ENCODE results near the gene RPH3AL.

RPH3AL gene

DNA sequence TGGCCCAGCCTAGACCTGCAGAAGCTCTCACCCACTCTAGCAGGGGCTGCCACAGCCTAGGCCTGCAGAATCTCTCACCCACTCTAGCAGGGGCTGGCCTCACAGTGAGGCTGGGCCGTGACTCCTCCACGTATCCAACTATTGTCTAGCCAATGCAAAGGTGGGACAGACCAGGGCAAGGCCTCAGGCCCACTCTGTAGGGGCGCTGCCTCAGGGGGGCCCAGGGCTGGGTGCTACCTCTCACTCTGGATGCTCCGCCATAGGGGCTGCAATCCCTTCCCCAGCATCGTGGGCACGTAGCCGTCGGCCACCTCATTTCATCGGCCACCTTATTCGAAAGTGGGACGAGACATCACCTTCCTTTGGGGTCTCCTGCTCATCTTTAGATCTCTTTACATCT, 51.7 kb downstream of the RPH3AL start:
- DNase-seq (ENCODE audit: low spot score) = no peak

DNA sequence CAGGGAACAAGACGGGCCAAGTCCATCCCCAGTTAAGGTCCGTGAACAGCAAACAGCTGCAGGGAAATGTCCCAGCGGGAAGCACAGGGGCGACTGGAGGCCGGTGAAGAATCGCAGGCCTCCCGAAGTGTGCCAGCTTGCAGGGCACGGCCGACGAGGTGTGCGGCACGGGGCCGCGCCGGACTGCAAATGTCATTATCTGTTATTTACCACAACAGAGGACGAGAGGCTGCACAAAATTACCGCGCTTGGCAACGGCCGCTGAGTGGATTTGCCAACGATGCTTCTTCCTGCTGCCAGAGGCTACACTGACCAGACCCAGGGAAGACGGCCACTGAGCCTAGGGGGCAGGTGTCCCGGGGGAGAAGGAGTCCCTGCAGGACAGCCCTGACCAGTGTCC, 53.1 kb downstream of the RPH3AL start:
- no peak for DNase-seq (ENCODE audit: low spot score)

DNA sequence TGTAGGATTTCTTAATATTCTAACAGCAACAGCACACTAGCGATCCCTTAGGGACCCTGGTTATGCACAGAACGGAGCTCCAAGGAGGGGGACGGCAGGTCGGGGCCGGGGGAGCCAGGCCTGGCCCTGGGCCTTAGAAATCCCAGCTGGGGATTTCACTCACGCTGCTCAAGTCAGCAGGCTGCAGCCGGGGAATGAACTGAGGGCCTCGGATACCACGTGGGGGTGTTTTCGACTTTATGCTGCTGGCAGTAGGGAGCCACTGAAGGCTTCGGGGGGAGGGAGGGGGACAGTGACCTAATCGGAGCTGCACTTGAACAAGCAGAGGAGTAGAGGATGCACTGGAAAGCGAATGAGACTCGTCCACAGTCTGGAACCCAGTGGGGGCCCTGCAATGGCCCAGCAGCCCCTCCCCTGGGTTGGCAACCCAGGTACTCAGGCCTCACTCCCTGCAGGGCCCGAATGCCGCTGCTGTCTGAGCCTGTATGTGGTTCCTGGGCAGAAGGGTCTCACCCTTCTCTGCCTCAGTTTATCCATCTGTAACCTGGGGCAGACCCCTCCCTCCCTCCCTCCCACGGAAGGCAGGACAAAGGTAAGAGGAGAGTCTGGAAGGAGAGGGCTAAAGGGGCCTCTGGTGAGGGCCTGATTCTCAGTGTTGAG, 53.7 kb downstream of the RPH3AL start:
- no peak for DNase-seq (ENCODE audit: low spot score)

DNA sequence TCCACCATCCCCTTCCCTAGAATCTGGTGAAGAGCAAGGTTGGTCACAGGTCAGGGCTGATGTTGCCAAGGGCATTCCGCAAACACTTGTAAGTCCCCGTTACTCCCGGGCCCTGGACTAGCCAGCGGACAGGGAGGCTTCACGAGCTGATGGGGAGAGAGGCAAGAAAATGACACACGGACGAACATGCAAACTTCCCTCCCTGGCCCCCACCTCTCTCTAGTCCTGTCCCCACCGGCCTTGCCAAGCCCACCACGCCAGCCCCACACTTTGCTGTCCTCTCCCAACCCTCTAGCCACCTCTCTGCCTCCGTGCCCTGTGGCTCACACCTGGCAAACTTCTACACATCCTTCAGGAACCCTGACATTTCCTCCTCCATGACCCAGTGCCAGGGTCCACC, 54.8 kb downstream of the RPH3AL start:
- DNase-seq (ENCODE audit: low spot score) = no peak

DNA sequence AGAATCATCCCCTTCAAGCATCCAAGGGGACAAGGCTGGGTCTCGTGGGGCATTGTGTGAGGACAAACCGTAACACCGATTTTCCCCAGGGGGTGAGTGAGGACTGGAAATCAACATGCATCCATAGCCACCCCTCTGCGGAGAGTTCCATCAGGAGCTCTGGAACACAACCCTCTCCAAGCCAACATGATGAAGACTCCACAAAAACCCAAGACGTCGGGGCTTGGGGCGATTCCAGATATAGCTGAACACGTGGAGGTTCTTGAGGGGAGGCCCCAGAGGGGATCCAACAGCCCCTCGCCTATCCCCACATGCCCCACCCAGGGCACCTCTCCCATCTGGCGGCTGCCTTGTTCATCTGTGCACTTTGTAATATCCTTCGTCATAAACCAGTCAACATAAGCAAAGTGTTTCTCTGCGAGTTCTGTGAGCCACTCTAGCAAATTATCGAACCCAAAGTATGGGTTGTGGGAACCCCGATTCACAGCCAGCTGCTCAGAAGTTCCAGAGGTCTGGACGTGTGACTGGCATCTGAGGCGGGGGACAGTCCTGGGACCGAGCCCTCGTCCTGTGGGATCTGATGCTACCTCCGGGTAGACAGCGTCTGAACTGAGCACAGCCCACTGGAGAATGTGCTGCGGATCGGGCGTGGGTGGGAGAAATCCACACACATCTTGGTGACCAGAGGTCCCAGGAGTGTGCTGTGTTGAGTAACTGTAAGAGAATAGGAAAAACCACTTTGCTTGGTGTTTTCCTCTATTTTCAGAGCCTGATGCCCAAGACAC, 55.5 kb downstream of the RPH3AL start:
- DNase-seq (ENCODE audit: low spot score) = no peak

DNA sequence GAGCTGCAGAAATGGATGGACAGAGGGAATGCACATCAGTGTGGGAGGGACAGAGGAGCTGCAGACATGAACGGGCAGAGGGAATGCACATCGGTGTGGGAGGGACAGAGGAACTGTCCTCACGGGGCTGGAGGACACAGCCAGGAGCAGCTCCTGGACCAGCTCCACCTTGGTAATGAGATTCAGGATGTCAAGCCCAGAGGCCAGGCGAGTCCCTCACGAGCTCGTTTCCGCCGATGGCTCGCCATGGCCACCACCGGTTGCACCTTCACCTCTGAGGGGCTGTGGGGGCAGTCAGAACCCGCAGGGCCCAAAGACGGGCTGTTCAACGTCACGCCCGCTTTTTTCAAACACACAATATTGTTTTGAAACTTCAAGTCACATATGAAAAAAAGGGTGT, 56.2 kb downstream of the RPH3AL start:
- no peak for DNase-seq (ENCODE audit: low spot score)

DNA sequence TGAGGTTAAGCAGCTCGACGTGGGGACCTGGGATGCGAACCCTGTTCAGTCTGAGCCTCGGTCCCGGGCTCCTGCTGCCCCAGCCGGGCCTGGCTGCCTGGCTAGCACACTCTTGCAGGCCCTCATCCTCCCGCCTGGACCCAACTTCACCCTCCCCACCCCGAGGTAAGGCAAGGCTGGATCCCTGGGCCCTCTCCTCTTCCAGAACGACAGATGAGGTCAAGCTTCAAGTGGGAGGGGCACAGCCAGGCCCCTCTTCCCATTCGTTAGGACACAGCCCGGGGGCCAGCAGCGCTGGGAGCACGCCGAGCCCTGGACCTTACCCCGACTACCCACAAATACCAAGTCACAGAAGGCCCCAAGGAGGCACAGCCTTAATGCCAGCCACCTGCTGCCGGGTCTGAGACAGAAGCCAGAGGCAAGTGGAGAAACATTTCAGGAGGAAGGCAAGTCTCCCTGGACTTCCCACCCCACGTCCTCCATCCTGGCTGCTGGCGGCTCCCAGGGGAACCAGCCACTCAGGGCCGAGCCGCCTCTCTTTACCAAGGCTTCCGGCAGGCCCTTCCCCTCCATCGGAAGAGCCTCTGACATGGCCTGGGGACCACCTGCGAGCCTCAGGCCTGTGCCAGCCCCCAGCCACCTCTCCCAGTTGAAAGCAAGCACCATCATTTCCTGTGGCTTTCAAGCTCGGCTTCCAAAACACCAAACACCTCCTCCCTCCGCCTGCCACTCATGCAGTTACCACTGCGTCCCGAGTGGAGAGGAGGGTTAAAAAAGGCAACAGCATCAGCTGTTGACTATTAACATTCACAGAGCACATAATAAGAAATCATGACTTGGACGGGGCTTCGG, 59.9 kb downstream of the RPH3AL start:
- no peak for DNase-seq (ENCODE audit: low spot score)

DNA sequence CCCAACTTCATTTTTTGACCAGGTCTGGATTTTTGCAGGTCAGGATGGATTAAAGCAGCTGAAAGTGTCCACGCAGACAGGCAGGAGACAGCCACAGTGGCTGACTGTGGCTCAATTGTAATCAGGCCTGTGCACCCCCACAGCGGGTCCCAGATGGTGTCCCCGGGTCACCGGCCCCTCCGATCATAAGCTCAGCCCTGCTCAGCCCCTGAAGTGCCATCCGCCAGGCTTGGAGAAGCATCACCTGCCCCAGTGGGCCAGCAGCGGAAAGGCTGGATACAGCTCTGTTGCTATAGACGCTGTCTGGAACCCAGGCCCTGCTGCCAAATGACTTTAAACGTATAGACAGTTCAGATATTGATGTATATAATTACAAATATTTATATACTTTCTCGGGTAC, 60.6 kb downstream of the RPH3AL start:
- no peak for DNase-seq (ENCODE audit: low spot score)

DNA sequence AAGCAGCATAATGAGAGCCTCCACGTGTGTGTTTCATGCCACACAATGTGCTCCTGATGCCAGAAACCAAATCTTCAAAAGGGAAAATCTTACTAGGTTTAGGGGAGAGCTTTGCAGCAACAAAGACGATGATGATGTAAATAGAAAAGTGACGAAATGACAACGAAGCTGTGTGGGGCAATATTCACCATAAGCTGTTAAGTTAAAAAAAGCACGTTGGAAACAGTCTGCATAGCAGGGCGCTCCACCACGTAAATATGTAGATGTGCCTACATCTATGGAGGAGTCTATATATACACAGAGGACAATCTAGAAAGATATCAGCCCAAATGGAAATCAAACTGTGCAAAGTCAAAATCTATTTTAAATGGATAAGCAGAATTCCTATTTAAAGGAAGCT, 61.0 kb downstream of the RPH3AL start:
- DNase-seq (ENCODE audit: low spot score) = no peak

DNA sequence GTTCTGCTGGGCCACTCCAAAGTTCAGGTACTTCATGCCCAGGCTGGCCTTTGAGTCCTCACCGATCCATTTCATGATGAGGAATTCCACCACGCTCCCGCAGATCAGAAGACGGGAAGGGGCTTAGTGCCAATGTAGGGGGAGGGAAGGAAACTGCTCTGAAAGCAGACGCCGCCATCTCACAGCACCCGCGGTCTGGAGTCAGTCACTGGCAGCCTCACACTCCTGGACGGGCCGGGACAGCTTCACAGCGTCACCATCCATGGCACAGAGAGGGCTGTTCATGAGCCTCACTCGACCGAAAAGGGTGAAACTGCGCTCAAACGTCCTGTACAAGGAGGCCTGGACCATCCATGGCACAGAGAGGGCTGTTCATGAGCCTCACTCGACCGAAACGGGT, 62.0 kb downstream of the RPH3AL start:
- DNase-seq (ENCODE audit: low spot score) = no peak

DNA sequence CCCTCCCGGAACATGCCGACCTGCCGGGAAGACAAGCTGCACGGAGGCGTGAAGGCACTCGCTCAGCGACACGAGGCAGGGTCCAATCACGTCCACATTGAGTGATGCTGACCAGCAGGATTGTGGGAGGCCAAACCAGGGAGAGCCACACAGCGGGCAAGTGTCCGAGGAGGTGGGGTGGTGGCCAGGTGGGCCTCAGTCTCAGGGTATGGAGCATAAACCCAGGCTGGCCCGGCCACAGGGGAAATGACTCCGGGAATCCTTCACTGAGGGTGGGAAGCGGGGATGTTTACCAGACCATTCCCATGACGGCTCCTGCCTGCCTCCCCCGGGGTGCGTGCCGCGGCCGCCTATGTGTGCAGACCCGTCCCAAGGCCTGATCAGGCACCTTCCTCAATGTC, 62.5 kb downstream of the RPH3AL start:
- DNase-seq (ENCODE audit: low spot score) = no peak

DNA sequence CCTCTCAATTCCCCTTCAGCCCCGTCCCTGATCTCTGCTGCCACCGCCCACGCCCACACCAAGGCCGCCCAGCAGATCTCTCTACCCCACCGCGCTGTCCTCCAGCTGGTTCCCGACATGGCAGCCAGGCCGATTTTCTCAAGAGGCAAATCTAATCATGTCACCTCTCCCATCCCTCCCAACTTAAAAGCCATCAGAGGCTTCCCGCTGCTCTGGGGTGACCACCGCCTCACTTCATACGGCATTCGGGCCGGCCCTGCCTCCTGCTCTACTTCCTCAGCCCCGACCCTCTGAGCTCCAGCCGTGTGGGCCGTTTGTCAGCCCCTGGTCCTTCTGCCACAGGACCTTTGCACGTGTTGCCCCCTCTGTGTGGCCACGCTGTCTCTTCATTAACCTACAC, 63.2 kb downstream of the RPH3AL start:
- DNase-seq (ENCODE audit: low spot score) = no peak

DNA sequence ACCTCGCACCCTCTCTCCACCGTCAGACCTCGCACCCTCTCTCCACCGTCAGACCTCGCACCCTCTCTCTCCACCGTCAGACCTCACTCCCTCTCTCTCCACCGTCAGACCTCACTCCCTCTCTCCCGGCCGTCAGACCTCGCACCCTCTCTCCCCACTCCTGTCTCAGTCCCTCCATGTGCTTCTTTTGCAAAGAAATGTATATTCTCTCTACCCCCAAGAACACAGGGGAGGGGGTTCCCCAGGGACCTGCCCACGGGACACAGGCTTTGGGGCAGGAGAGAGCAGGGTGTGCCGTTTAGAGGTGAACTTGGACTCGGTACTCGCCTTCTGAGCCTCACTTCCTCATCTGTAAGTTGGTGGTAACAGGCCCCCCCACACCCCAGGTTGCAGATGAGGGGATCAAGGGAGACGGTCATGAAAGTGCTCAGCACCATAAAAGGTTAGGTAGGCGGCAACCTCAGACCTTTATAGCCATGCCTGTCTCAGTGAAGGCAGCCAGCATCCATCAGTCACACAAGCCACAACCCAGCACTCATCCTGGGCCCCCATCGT, 63.7 kb downstream of the RPH3AL start:
- no peak for DNase-seq (ENCODE audit: low spot score)

DNA sequence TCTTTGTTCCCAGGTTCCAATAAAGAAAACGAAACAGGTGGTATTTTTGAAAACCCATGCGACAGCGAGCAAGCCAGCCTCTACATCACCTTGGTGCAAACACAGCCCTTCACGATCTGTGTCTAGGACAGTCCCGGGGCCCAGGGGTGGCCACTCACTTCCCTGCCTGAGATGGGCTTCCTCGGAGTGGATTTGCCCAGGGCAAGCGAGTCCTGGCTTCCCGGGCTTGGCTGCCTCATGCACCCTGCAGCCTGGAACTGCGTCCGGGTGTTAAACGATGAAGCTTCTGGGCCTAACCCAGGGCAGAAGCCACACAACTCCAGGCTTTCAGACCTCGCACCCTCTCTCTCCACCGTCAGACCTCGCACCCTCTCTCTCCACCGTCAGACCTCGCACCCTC, 66.0 kb downstream of the RPH3AL start:
- DNase-seq (ENCODE audit: low spot score) = no peak

DNA sequence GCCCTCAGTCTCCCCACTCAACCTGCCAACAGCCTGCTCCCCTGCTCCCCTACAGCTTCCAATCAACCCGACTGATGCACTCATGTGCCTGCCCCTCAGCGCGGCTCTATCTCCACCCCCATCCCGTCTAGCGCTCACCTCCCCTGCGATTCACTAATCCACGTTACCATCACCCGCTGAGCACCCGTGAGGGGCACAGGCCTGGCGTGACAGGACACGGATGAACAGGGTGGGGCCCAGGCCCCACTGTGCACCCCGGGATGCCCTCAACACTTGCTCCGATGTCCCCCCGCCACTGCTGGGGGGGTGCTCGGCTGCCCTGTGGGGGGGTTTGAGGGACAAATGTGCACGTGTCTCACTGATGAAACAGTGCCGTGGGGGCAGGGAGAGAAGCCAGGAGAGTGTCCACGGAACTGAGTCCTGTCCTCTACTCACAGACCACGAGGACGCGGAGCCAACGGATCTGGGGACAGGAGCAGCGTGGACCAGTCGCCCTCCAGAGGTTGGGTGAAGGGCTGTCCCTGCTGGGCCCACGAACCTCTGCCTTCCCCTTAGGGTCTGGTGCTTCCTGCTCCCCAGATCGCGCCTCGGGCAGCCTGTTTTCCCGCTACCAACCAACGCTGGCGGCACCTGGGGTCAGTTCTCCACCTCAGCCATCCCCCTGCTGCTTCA, 66.7 kb downstream of the RPH3AL start:
- DNase-seq (ENCODE audit: low spot score) = no peak

DNA sequence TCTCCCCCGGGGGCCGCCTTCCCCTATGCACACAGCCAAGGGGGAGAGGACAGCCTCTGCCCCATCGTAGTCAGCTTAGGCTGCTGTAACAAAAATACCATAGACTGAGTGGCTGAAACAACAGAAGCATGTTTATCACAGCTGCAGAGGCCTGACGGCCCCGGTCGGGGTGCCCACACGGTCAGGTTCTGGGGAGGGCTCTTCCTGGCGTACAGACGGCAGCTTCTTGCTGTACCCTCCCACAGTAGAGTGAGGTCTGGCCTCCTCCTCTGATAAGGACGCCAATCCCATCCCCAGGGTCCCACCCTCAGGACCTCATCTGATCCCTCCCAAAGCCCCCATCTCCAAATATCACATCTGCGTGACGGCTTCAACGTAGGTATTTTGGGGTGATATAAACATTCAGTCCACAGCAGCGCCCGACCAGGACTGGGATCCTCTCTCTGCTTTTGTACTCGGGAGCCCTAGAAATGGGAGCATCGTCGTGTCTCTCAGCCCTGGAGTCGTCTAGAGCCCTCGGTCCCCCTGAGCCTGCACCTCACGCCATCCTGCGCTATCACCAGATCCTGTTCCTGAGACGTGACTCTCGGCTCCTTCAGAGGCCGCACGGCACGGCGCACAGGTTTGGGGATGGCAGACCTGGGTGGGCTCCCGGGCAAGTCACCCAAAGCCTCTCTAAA, 67.8 kb downstream of the RPH3AL start:
- no peak for DNase-seq (ENCODE audit: low spot score)

DNA sequence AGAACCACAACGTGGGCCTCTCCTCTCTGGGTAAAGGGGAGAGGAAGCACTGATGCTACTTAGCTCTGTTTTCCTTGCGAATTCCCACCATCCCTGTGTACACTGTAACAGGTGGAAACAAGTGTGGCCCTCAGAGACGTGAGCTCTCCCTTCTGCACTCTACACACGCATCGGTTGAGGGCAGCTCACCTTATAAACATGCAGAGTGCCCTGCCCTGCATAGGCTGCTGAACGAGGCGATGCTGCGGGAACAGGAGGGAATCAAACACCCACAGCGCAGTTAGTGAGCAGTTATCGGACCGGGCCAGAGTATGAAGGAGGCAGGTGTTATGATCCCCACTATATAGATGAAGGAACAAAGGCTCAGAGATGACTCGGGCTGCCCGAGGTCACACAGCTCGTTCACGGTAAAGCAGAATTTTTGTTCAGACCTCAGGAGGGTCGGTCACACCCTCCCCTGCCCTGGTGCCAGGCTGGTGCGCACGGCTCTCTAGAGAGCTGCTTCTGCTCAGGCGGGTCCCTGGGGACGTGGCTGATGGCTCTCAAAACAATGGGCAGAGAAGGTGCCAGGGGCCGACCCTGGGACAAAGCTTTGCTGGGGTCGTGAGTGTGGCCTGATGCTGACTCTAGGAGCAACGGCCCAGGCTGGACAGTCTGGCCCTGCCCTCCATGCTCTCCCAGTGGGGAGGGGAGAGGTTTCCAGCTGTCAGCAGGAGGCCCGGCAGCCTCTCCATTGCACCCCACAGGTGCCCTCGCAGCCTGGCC, 68.5 kb downstream of the RPH3AL start:
- no peak for DNase-seq (ENCODE audit: low spot score)

DNA sequence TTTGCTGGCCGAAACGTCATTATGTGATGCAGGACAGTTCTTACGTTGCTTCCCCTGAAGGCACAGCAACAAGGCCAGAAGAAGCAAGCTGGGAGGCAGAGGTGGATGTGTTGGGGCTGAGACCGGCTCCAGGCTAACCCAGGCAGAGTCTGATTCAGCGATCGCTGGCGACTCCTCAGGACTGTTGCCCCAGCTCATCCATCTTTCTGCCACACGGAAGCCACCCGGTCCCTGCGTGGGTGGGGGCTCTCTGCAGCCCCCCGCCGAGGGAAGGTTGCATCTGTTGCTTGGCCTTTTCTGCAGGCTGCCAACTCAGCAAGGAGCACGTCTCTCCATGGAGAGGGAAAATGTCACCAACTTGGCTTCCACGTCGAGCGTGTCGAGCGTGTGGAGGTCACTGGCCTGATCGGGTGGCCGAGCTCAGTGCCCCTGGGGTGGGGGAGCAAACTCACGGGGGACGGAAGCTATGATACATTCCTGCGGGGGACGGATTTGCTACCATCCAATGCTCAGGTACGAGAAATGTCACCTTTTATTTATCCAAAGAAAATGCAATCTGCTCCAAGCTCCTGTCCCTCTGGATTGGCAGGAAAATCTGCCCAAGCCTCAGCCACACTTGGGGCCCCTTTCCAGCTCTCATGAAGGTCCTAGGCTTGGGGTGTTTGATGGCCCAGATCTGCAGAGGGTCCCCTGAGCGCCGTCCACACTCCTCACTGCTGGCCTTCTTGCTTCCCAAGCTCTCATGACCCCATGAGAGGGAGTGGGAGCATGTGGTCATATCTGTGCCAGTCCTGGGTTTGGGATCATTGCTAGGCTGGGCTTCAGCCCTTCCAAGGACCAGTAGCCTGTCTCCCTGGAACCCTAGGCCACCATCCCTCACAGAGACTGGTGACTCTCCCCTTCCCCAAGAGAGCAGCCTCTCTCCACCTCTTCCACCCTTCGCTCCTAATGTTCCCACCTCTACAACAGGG, 69.4 kb downstream of the RPH3AL start:
- no peak for DNase-seq (ENCODE audit: low spot score)

All from NAMALWA (cell line).